C4-2B (cell line): ENCODE measurements around the gene SHROOM3.
A peak's percentile ranks its signal among the peaks of the same experiment; 100 is the strongest.

Source experiments
- H3K27ac ChIP-seq: fragments of 450-650 bp; 2 replicates; pipeline ENCODE4 v1.5.1; 2017
- CTCF ChIP-seq: fragments of 450-650 bp; conservative IDR thresholded peaks from 2 replicates; pipeline ENCODE4 v1.5.1; 2017; ENCODE audit warnings: mild to moderate bottlenecking
- ZFX ChIP-seq: fragments of 450-650 bp; IDR thresholded peaks from 2 replicates; pipeline ENCODE4 v1.6.1; 2017

The SHROOM3 gene

GRCh38 chr4:76559236-76560071 lies 124.4 kb downstream of the SHROOM3 start:
- no peak overlapping the region for H3K27ac ChIP-seq
- TF ChIP-seq ZFX (no peak), CTCF (no peak)

- H3K27ac ChIP-seq, result peak overlapping the region; percentile 15; the same call in 1 of the 2 replicates
- TF ChIP-seq ZFX (no peak), CTCF (no peak)
These were observed 127.1 kb downstream of the SHROOM3 start for GRCh38 chr4:76562161-76562560.

- TF ChIP-seq CTCF, result no peak
- TF ChIP-seq ZFX, result no peak
These were observed 127.9 kb downstream of the SHROOM3 start for GRCh38 chr4:76562836-76563453.

GRCh38 chr4:76563454-76564122 lies 128.6 kb downstream of the SHROOM3 start:
- H3K27ac ChIP-seq, result peak overlapping the region; percentile 97
- TF ChIP-seq ZFX, result no peak
- no peak for TF ChIP-seq CTCF

More at GRCh38 chr4:76562836-76563453, 127.9 kb downstream of the SHROOM3 start:
- peak overlapping the region; percentile 97; the same call in 1 of the 2 replicates for H3K27ac ChIP-seq

- H3K27ac ChIP-seq, result peak overlapping the region; percentile 97
- TF ChIP-seq ZFX (no peak), CTCF (no peak)
These were observed 129.3 kb downstream of the SHROOM3 start for GRCh38 chr4:76564123-76564915.

GRCh38 chr4:76568262-76568661 lies 133.2 kb downstream of the SHROOM3 start:
- peak overlapping the region; percentile 27; the same call in 1 of the 2 replicates for H3K27ac ChIP-seq
- TF ChIP-seq ZFX (no peak), CTCF (no peak)
